ENCODE data around the gene CST11.

GRCh38 chr20:23420943-23421931 lies 31.4 kb downstream of the CST11 start, which contains the start of gene NAPB:
- TF ChIP-seq CTCF (IDR thresholded peaks at IDR 0.05; ENCODE audit: extremely low read depth in 1 of 2, insufficient read depth in 1 of 2, low read depth in 1 of 2, low read length in 2 of 2) (peak; percentile 14 to 51), POLR2A (IDR thresholded peaks at IDR 0.05; ENCODE audit: low read depth, low read length) (peak; percentile 91), JUN (IDR thresholded peaks at IDR 0.05; ENCODE audit: borderline replicate concordance, insufficient read depth, insufficient read length, low read depth) (no peak), EZH2 (IDR thresholded peaks at IDR 0.05; ENCODE audit: borderline replicate concordance, low read depth, low read length, severe bottlenecking) (no peak)
